ENCODE data around the gene PCNA.

DNA sequence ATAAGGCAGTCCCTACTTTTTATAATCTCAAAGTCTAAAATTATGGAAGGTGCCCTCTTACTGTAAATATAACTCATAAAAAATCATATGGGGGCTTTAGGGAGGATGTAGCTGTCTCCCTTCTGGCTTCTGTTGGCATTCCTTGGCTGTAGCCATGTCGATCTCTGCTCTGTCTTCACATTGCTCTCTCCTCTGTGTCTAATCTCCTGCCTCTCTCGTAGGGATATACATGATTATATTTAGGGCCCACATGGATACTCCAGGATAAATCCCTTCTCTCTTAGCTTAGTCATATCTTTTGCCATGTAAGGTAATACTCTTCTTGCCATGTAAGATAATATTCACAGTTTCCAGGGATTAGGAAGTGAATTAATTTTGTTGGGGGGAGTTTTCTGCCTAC, 35.6 kb upstream of the PCNA start:
- TF ChIP-seq CTCF (conservative IDR thresholded peaks at IDR 0.05; ENCODE audit: low read length) (no peak), EZH2phosphoT487 (IDR thresholded peaks at IDR 0.05; ENCODE audit: borderline replicate concordance) (no peak)

Data from Loucy (cell line).